Nephron progenitor cell (in vitro differentiated cells): ENCODE results near the gene LHX4.

Experiments used
- DNase-seq: peaks from one replicate; pipeline ENCODE4 v3.0.0; 2021
- H3K27ac Mint-ChIP-seq: 2 replicates; pipeline ENCODE4 v1.8.0; 2021; ENCODE audit warnings: mild to moderate bottlenecking, moderate library complexity, mixed read lengths
- H3K27me3 Mint-ChIP-seq: 2 replicates; pipeline ENCODE4 v1.8.0; 2021; ENCODE audit warnings: mild to moderate bottlenecking, low read depth, mixed read lengths; ENCODE audit not compliant: poor library complexity
- H3K36me3 Mint-ChIP-seq: 2 replicates; pipeline ENCODE4 v1.8.0; 2021; ENCODE audit warnings: low read depth, mixed read lengths
- H3K4me1 Mint-ChIP-seq: 2 replicates; pipeline ENCODE4 v1.8.0; 2021; ENCODE audit warnings: mixed read lengths
- H3K4me3 Mint-ChIP-seq: 2 replicates; pipeline ENCODE4 v1.8.0; 2021; ENCODE audit warnings: mild to moderate bottlenecking, moderate library complexity, mixed read lengths
- H3K9me3 Mint-ChIP-seq: 2 replicates; pipeline ENCODE4 v1.8.0; 2021; ENCODE audit warnings: mild to moderate bottlenecking, moderate library complexity, mixed read lengths
- CTCF ChIP-seq: fragments of 200-600 bp; sonication (generic); IDR thresholded peaks from 2 replicates; pipeline ENCODE4 v1.5.0; 2021; ENCODE audit warnings: antibody characterized with exemption

Gene LHX4

GRCh38 chr1:180295999-180296398 is 65.9 kb downstream of the LHX4 start:
- Mint-ChIP-seq H3K4me3 (no peak overlapping the region), H3K27ac (no peak overlapping the region), H3K9me3 (peaks cover 15% of the 10 kb centered on the region), H3K36me3 (peaks cover 26% of the 10 kb centered on the region), H3K4me1 (no peaks in the 10 kb centered on the region), H3K27me3 (peaks cover 3% of the 10 kb centered on the region)
- DNase-seq, result no peak
- TF ChIP-seq CTCF, result no peak

DNA sequence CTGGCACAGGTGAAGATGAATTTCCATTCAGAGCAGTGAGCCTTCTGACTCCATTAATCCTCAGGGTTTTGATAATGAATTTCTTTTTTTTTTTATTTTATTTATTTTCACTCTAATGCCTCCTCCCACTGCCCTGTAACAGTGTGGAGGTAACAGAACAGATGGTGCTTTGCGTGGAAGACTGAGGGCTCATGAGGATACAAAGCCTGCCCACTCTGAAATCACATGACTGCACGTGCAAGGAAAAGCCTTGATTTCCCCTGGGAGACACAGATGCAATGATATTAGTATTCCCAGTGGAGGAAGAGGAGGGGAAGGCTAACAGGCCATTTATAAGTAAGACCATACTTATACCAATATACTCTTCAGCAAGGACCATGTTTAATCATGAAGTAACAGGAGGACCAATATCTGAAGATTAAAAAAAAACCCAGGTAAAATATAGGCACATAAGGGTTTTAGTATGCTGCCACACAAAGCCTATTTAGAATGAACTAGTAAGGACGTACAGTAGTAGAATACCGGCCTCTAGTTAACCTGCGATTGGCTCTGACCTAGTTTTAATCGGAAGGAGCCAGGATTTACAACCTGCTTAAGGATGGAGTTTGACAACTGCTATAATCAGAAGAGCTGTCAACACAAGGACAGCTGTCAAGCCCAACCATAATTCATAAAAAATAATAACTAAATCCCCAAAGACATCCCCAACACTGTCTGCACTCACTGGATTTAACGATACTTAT is 69.6 kb downstream of the LHX4 start:
- H3K4me1 Mint-ChIP-seq, result no peaks in the 10 kb centered on the region
- peaks cover 9% of the 10 kb centered on the region for H3K9me3 Mint-ChIP-seq
- peaks cover 14% of the 10 kb centered on the region for H3K36me3 Mint-ChIP-seq
- DNase-seq, result no peak
- H3K27me3 Mint-ChIP-seq, result peaks cover 3% of the 10 kb centered on the region
- no peak for TF ChIP-seq CTCF
- H3K27ac Mint-ChIP-seq, result no peak overlapping the region
- no peak overlapping the region for H3K4me3 Mint-ChIP-seq

DNA sequence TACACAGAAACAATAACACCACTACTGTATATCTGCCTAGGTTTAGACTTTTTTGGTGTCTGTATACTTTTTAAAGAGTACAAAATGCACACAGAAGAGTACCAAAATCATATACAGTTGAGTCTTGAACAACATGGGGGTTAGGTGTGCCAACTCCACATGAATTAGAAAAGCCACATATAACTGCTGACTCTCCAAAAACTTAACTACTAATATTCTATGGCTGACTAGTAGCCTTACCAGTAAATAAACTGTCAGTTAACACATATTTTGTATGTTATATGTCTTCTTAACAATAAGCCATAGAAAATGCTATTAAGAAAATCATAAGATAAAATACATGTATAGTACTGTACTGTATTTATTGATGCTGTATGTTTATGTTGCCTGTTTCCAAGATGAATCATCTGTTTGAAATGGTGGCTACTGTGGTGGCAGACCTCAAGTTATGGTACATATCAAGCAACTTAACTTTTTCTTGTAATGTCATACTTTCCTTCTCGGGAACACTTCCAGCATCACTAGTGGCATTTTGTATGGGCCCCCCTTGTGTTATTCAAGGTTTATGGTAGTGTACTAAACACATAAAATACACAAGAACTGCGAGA is 71.2 kb downstream of the LHX4 start:
- TF ChIP-seq CTCF, result no peak
- Mint-ChIP-seq H3K4me1 (no peaks in the 10 kb centered on the region), H3K36me3 (peaks cover 15% of the 10 kb centered on the region), H3K27me3 (peaks cover 3% of the 10 kb centered on the region), H3K4me3 (no peak overlapping the region), H3K9me3 (peaks cover 12% of the 10 kb centered on the region), H3K27ac (no peak overlapping the region)
- DNase-seq, result no peak

DNA sequence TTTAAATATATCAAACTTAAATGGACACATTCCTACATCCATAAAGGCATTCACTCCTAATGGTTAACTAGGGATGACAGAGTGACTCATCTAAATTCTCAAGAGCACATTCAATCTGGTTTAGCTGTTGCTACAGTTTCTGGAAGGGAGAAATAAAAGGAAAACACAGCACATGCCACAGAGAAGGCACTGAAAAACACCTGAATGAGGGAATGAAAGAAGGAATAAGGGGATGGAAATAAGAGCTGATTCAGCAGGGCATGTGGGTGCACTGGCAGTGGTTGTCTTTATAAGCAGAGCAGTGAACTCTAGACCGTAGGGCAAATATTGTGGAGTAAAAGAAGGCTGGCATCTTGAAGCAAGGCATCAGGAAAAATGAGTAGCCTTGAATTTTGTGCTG is 79.3 kb downstream of the LHX4 start:
- TF ChIP-seq CTCF, result no peak
- peak overlapping the region; percentile 19 for H3K27ac Mint-ChIP-seq
- peaks cover 13% of the 10 kb centered on the region for H3K9me3 Mint-ChIP-seq
- no peak for DNase-seq
- peaks cover 28% of the 10 kb centered on the region for H3K36me3 Mint-ChIP-seq
- H3K27me3 Mint-ChIP-seq, result peaks cover 3% of the 10 kb centered on the region
- H3K4me1 Mint-ChIP-seq, result no peaks in the 10 kb centered on the region
- no peak overlapping the region for H3K4me3 Mint-ChIP-seq

GRCh38 chr1:180310095-180310494 is 80.0 kb downstream of the LHX4 start:
- H3K4me3 Mint-ChIP-seq, result no peak overlapping the region
- H3K27me3 Mint-ChIP-seq, result peaks cover 3% of the 10 kb centered on the region
- H3K36me3 Mint-ChIP-seq, result peaks cover 27% of the 10 kb centered on the region
- no peak for DNase-seq
- no peaks in the 10 kb centered on the region for H3K4me1 Mint-ChIP-seq
- peaks cover 11% of the 10 kb centered on the region for H3K9me3 Mint-ChIP-seq
- H3K27ac Mint-ChIP-seq, result no peak overlapping the region
- TF ChIP-seq CTCF, result no peak
